Peyer's patch (tissue), 4 donors: ENCODE measurements around the gene DBX2. TPM values are rescaled to one million over a fixed set of nuclear protein-coding genes. Genes with fewer than 3 reads are reported as not detected.

Source experiments
- DNase-seq, 3 donors: peaks; one replicate each; pipeline ENCODE4 v3.0.0-alpha.2; 2017 to 2019
- H3K27ac ChIP-seq, 4 donors: fragments of 200-600 bp; sonication (generic); one replicate each; pipeline ENCODE4 v1.5.1; 2016 to 2019
- H3K27me3 ChIP-seq, 2 donors: fragments of 200-600 bp; sonication (generic); one replicate each; pipeline ENCODE4 v1.5.1; 2019
- H3K36me3 ChIP-seq, 3 donors: fragments of 200-600 bp; sonication (generic); one replicate each; pipeline ENCODE4 v1.5.1; 2016 to 2019
- H3K4me1 ChIP-seq, 4 donors: fragments of 200-600 bp; sonication (generic); one replicate each; pipeline ENCODE4 v1.5.1; 2016 to 2019
- H3K4me3 ChIP-seq, 4 donors: fragments of 200-600 bp; sonication (generic); 1 replicate in 3 of 4; 2 replicates in 1 of 4; pipeline ENCODE4 v1.5.1; 2016 to 2019; ENCODE audit warnings: mild to moderate bottlenecking in 1 of 4
- H3K9me3 ChIP-seq, 4 donors: fragments of 200-600 bp; sonication (generic); one replicate each; pipeline ENCODE4 v1.5.1; 2016 to 2019; ENCODE audit warnings: mild to moderate bottlenecking in 1 of 4
- POLR2A ChIP-seq, 2 donors: fragments of 450-650 bp; IDR thresholded peaks; one replicate each; pipeline ENCODE4 v1.5.1; 2017; ENCODE audit warnings: antibody characterized with exemption in 2 of 2, mild to moderate bottlenecking in 2 of 2, moderate library complexity in 2 of 2
- total RNA-seq, 4 donors: library from RNA; depleted of rRNA; stranded (reverse); fragments of >200 nt; gene quantifications; one replicate each; pipeline ENCODE4 v1.1.0, GENCODE V29; 2016
- TF ChIP-seq, protein P1 (sequence below), 6 experiments: fragments of 450-650 bp in 4 of 6; fragments of 200-600 bp in 2 of 6; sonication (generic) in 1 of 6; IDR thresholded peaks; one replicate each; pipeline ENCODE4 v1.5.1; 2017 to 2019; ENCODE audit warnings: antibody characterized with exemption in 6 of 6, mild to moderate bottlenecking in 3 of 6, moderate library complexity in 1 of 6

Gene DBX2
- total RNA-seq, 4 donors from 2014 or later = not detected

DNA sequence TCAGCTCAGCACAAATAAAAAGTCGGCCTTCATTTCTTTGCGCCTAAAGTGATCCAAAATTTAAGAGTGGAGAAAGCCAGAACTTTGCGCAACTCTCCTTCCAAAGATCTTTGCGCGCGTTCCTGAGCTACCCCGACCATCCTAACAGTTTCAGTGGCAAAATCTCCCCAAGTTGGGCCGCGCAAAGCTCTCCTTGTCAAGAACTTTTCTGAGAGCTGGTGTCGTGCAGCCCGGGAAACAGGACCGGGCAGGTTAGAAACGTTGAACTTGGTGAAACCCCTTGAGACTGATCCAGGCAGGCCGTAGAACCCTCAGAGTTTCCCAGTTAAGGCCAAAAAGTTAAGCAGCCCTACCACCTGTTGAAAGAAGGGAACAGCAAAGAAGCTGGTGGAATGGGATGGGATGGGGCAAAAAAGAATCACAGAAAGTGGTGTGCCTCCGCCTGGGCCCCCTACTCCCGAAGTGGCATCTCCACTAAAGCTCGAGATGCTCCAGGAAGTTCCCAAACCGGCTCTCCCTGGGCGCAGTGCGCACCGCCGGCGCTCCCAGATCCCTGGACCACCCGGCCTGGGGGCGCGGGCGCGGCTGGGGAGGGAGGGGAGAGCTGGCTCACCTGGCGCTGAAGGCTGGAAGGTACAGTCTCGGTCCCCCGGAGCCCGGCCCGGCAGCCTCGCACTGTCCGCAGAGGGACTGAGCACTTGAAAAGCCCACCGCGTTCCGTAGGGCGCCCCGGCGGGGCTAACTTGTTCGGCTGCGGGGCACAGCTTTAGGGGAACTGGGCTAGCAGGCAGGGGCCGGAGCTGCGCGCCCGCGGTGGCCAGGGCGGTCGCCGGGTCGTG is 768 bp downstream of the DBX2 start:
- Histone ChIP-seq H3K4me1 (peaks cover 0 to 15% (median 0%) of the 10 kb centered on the region in 4 donors), H3K27me3 (peaks cover 0 to 9% of the 10 kb centered on the region in 2 donors), H3K9me3 (no peaks in the 10 kb centered on the region), H3K27ac (no peak overlapping the region), H3K4me3 (peak overlapping the region in 1 of 4 donors; percentile 27), H3K36me3 (no peaks in the 10 kb centered on the region)
- DNase-seq = no peak
- no peak for TF ChIP-seq POLR2A (IDR thresholded peaks at IDR 0.05)
- TF ChIP-seq, protein P1, sequence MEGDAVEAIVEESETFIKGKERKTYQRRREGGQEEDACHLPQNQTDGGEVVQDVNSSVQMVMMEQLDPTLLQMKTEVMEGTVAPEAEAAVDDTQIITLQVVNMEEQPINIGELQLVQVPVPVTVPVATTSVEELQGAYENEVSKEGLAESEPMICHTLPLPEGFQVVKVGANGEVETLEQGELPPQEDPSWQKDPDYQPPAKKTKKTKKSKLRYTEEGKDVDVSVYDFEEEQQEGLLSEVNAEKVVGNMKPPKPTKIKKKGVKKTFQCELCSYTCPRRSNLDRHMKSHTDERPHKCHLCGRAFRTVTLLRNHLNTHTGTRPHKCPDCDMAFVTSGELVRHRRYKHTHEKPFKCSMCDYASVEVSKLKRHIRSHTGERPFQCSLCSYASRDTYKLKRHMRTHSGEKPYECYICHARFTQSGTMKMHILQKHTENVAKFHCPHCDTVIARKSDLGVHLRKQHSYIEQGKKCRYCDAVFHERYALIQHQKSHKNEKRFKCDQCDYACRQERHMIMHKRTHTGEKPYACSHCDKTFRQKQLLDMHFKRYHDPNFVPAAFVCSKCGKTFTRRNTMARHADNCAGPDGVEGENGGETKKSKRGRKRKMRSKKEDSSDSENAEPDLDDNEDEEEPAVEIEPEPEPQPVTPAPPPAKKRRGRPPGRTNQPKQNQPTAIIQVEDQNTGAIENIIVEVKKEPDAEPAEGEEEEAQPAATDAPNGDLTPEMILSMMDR (IDR thresholded peaks at IDR 0.05) = no peak

DNA sequence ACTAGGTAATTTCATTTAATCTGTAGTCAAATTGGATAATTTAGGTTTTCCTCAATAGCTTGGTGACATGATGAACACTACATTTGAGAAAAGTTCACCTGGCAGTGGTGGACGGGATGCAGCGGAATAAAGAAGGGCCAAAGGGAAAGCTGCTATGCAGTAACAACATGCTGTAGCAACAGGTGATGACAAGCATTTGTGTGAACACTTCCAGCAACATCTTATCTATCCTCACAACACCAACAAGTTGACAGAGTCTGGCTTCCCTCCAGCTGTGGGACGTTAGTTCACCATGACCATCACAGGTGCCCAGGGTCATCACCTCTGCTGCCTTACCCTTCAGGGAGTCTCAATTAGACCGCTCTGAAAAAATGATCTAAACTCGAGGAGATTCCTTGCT is 8.3 kb downstream of the DBX2 start:
- Histone ChIP-seq H3K4me3 (no peak overlapping the region), H3K9me3 (no peaks in the 10 kb centered on the region), H3K27ac (no peak overlapping the region), H3K36me3 (no peaks in the 10 kb centered on the region), H3K4me1 (no peaks in the 10 kb centered on the region), H3K27me3 (no peaks in the 10 kb centered on the region)
- TF ChIP-seq POLR2A (IDR thresholded peaks at IDR 0.05) = no peak
- TF ChIP-seq, protein P1 (IDR thresholded peaks at IDR 0.05) = no peak
- no peak for DNase-seq

DNA sequence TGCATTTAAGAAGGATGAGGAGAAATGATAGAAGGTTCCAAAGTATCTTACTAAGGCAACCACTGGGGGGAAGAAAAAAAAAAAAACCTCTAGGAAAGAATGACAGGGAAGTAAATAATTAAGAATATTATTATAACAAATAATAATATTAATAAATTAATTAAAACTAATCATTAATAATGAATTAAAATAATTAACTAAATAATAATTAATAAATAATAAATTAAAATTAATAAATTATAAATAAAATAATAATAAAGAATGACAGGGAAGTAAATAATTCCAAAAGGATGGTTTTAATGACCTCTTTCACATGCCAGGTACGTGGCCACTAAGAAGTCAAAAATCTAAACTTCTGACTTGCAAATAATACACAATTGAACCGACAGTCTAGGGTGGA is 9.9 kb downstream of the DBX2 start:
- H3K27me3 ChIP-seq = no peaks in the 10 kb centered on the region
- no peak overlapping the region for H3K4me3 ChIP-seq
- no peak for TF ChIP-seq POLR2A (IDR thresholded peaks at IDR 0.05)
- TF ChIP-seq, protein P1 (IDR thresholded peaks at IDR 0.05) = no peak
- H3K27ac ChIP-seq = no peak overlapping the region
- no peak for DNase-seq
- H3K9me3 ChIP-seq = no peaks in the 10 kb centered on the region
- H3K36me3 ChIP-seq = no peaks in the 10 kb centered on the region
- no peaks in the 10 kb centered on the region for H3K4me1 ChIP-seq

DNA sequence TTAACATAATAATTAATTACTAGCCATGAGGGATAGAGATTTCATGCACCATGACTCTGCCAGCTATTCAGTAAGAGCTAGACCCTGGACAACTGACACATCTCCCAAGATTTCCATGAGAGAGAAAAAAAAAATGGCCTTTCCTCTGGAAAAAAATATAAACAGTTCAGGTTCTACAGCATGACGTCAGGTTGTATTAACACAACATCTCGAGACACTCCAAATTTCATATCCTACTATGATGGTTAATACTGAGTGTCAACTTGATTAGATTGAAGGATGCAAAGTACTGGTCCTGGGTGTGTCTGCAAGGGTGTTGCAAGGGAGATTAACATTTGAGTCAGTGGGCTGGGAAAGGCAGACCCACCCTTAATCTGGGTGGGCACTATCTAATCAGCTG is 11.1 kb downstream of the DBX2 start:
- no peak for TF ChIP-seq POLR2A (IDR thresholded peaks at IDR 0.05)
- TF ChIP-seq, protein P1 (IDR thresholded peaks at IDR 0.05) = no peak
- no peaks in the 10 kb centered on the region for H3K27me3 ChIP-seq
- H3K27ac ChIP-seq = no peak overlapping the region

DNA sequence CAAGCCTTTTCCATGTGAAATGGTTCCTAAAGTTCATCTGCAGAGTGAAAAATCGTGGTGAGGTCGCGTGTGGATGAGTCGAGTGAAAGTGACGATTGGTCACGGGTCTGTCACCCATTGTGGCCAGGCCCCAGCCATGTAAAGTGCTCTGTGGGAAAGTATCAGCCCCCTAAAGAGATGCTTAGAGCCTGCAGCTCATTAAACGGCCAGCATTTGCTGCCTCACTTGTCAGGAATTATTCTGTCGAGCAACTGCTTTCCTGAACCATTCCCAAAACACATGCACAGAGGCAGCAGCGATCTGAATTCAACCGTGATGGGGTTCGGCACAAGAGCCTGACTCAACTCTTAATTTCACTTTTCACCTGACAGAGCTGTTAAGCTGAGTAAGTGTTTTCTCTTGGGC is 16.0 kb downstream of the DBX2 start:
- Histone ChIP-seq H3K4me3 (no peak overlapping the region), H3K4me1 (no peaks in the 10 kb centered on the region), H3K27ac (no peak overlapping the region), H3K27me3 (no peaks in the 10 kb centered on the region), H3K9me3 (no peaks in the 10 kb centered on the region), H3K36me3 (no peaks in the 10 kb centered on the region)
- no peak for TF ChIP-seq POLR2A (IDR thresholded peaks at IDR 0.05)
- TF ChIP-seq, protein P1 (IDR thresholded peaks at IDR 0.05) = no peak
- no peak for DNase-seq

More for the DNA sequence above, 11.1 kb downstream of the DBX2 start:
- no peaks in the 10 kb centered on the region for H3K4me1 ChIP-seq
- H3K36me3 ChIP-seq = no peaks in the 10 kb centered on the region
- no peaks in the 10 kb centered on the region for H3K9me3 ChIP-seq
- DNase-seq = no peak
- no peak overlapping the region for H3K4me3 ChIP-seq
